Caki2 (cell line): ENCODE data around the gene GLMN. TPM values are rescaled to one million over a fixed set of nuclear protein-coding genes. Genes with fewer than 3 reads are reported as not detected.

Experiments
- DNase-seq: peaks from one replicate; pipeline ENCODE4 v3.0.0-alpha.2; 2015; ENCODE audit warnings: low read depth
- in situ Hi-C: cut with HindIII; loops from 2 replicates; pipeline ENCODE4 v1.10.0; 2016; ENCODE audit warnings: low sequenced_read_pairs, low pct_unique_long_range_greater_than_20kb, mixed read lengths
- total RNA-seq: library from RNA; depleted of rRNA; stranded (reverse); fragments of >200 nt; shearing (Covaris generic); gene quantifications from 2 replicates; pipeline ENCODE4 v1.2.3, GENCODE V29; 2014; ENCODE audit warnings: low replicate concordance; rRNA removed

Gene GLMN
- total RNA-seq, 1 experiment from 2014 or later = 5.5 TPM

DNA sequence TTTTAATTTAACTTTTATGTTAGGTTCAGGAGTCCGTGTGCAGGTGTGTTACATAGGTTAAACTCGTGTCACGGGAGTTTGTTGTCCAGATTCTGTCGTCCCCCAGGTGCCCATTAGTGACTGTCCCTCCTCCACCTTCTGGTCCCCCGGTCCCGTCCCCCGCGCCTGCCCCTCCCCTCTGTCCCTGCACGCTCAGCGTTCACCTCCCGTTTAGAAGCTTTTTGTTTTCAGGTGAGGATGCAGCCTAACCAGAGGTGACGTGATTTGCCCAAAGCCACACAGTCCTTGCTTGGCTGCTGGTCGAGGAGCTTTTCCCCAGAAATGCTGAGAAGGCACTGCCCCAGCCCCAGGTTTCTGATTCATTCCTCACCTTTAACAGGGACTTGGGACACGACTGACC, 80.2 kb downstream of the GLMN start:
- no peak for DNase-seq
- in situ Hi-C loops = no loop called here

DNA sequence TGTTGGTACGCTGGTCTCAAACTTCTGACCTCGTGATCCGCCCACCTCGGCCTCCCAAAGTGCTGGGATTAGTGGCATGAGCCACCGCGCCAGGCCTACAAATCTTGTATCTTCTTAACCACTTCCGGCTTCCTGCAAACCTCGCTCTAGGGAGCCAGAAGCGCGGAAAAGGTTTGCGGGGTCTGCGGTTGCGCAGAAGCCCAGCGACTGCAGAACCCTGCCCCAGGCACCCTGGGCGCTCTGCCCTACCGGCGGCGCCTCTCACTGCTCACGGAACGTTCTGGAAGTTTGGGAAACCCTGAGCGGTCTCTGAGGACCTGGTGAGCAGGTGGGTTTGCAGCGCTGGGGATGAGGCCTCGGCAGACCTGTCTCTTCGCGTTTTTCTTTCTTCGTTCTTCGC, 81.1 kb downstream of the GLMN start, which contains the start of gene C1orf146:
C1orf146 (plus strand) TSS at position 195 of the 400 bp plus-strand sequence. CDS start 13,506 bp downstream, outside the sequence.
- in situ Hi-C loops = no loop called here
- no peak for DNase-seq

DNA sequence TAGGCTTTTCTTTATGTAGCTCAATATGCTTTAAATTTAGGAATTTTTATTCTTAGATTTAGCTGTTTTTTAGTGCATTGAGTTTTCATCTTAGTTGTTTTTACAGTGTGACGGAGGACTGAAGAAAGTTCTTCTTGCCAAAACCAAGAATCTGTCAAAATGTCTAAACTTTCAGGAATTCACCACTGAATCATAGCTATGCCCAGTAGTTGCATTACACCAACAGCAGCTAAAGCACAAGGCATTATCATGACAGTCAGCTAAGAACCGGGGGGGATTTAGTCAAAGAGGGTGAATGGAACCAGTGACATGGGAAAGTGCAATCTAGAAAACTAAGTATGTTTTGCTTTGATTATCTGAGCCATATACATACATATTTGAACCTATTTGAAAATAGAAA, 87.6 kb downstream of the GLMN start:
- no peak for DNase-seq
- in situ Hi-C loops = no loop called here

DNA sequence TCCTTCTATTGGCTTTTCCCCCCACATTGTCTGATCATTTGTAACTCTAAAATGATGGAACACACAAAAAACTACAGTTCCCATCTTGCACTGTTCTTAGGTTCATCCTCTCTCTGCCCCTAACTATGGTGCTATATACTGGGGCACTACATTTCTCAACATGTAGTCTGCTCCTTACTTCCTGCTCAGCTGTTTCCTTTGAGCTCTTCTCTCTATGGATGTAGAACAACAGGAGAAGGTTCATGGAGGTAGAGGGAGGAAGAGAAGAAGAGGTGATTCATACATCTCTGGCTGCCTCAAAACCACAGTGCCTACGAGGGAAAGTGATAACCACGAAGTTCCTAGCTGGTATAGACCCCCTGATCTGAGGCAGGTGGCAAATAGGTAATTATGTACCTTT, 88.1 kb downstream of the GLMN start:
- no peak for DNase-seq
- in situ Hi-C loops = no loop called here

DNA sequence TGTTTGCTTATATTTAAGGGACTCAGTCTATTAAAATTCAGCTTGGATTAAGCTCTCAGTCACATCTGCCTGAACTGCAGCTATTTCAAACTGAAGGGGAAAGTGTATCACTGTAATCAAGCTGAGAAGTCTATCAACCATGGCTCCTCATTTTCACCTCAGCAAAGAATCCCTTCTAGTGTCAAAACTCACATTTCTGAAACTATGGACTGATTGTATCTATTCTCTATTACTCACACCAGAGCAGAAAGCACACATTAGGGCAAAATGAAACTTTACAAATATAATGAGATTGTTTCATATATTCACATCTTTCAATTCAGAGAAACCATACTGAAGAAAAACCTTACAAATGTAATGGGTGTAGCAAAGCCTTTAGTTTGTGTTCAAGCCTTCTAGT, 95.7 kb downstream of the GLMN start:
- DNase-seq = no peak
- in situ Hi-C loops = no loop called here

DNA sequence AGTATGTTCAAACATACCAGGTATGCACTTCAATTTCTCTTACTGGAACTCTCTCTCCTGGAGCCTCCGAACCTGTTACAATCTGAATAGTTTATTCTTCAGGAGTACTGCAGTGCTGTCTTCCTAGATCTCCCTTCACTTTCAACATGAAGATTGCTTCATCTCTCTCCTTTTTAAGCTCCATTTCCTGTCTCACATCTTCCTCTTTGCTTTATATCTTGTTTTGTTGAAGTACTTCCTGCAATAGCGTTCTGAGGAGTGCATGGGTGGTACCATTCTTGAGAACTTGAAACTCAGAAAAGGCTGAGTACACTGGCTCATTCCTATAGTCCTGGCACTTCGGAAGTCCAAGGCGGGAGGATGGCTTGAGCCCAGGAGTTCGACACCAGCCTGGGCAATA, 96.8 kb downstream of the GLMN start:
- in situ Hi-C loops = no loop called here
- DNase-seq = no peak

Other genes with a start within 250 kb of the GLMN start
- not detected in 2 replicates for gene SETSIP, start 223.6 kb downstream of the GLMN start, total RNA-seq
- 0.43 and 3.6 TPM in 2 replicates for gene BTBD8, start 218.6 kb downstream of the GLMN start, total RNA-seq
- gene C1orf146, start 81.1 kb downstream of the GLMN start, total RNA-seq = not detected in 2 replicates
- 16.3 and 17.4 TPM in 2 replicates for gene RPAP2, start 72 bp upstream of the GLMN start, total RNA-seq
- gene GFI1, start 187.9 kb upstream of the GLMN start, total RNA-seq = 1.4 and 3.8 TPM in 2 replicates